Parathyroid adenoma (tissue), 2 donors: ENCODE results near the gene PTTG1IP2.

Source experiments
- H2AFZ ChIP-seq: fragments of 300-600 bp; sonication (generic); one replicate; pipeline ENCODE4 v1.7.0; 2017; ENCODE audit warnings: antibody characterized with exemption, mild to moderate bottlenecking
- H3K27ac ChIP-seq: fragments of 300-600 bp; sonication (generic); one replicate; pipeline ENCODE4 v1.7.0; 2017
- H3K27me3 ChIP-seq: fragments of 300-600 bp; sonication (generic); one replicate; pipeline ENCODE4 v1.7.0; 2017; ENCODE audit warnings: low read length; ENCODE audit not compliant: control insufficient read depth, insufficient read depth
- H3K36me3 ChIP-seq: fragments of 300-600 bp; sonication (generic); one replicate; pipeline ENCODE4 v1.7.0; 2017; ENCODE audit warnings: low read length; ENCODE audit not compliant: control insufficient read depth, insufficient read depth
- H3K4me1 ChIP-seq: fragments of 300-600 bp; sonication (generic); one replicate; pipeline ENCODE4 v1.7.0; 2017; ENCODE audit warnings: control low read depth
- H3K4me2 ChIP-seq: fragments of 300-600 bp; sonication (generic); one replicate; pipeline ENCODE4 v1.7.0; 2017; ENCODE audit warnings: low read length
- H3K4me3 ChIP-seq: fragments of 300-600 bp; sonication (generic); one replicate; pipeline ENCODE4 v1.7.0; 2017; ENCODE audit warnings: low read depth, low read length
- H3K79me2 ChIP-seq: fragments of 300-600 bp; sonication (generic); one replicate; pipeline ENCODE4 v1.7.0; 2017; ENCODE audit warnings: control low read depth
- H3K9ac ChIP-seq: fragments of 300-600 bp; sonication (generic); one replicate; pipeline ENCODE4 v1.7.0; 2017; ENCODE audit warnings: mild to moderate bottlenecking
- H3K9me3 ChIP-seq: fragments of 300-600 bp; sonication (generic); one replicate; pipeline ENCODE4 v1.7.0; 2017; ENCODE audit warnings: low read length; ENCODE audit not compliant: control insufficient read depth
- TF ChIP-seq, protein P1 (sequence below): fragments of 300-600 bp; sonication (generic); IDR thresholded peaks from one replicate; pipeline ENCODE4 v1.7.0; 2017; ENCODE audit warnings: antibody characterized with exemption, mild to moderate bottlenecking
- donor health status: primary hyperparathyroidism.

The PTTG1IP2 gene

GRCh38 chr7:90511776-90512175, 42.3 kb downstream of the PTTG1IP2 start:
- H3K4me3 ChIP-seq = no peak overlapping the region
- H3K4me2 ChIP-seq = no peak overlapping the region
- no peaks in the 10 kb centered on the region for H3K79me2 ChIP-seq
- no peak overlapping the region for H2AFZ ChIP-seq
- no peak overlapping the region for H3K9ac ChIP-seq
- H3K4me1 ChIP-seq = no peaks in the 10 kb centered on the region
- H3K9me3 ChIP-seq = no peaks in the 10 kb centered on the region
- no peaks in the 10 kb centered on the region for H3K36me3 ChIP-seq
- H3K27ac ChIP-seq = no peak overlapping the region
- TF ChIP-seq, protein P1, sequence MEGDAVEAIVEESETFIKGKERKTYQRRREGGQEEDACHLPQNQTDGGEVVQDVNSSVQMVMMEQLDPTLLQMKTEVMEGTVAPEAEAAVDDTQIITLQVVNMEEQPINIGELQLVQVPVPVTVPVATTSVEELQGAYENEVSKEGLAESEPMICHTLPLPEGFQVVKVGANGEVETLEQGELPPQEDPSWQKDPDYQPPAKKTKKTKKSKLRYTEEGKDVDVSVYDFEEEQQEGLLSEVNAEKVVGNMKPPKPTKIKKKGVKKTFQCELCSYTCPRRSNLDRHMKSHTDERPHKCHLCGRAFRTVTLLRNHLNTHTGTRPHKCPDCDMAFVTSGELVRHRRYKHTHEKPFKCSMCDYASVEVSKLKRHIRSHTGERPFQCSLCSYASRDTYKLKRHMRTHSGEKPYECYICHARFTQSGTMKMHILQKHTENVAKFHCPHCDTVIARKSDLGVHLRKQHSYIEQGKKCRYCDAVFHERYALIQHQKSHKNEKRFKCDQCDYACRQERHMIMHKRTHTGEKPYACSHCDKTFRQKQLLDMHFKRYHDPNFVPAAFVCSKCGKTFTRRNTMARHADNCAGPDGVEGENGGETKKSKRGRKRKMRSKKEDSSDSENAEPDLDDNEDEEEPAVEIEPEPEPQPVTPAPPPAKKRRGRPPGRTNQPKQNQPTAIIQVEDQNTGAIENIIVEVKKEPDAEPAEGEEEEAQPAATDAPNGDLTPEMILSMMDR = no peak
- no peaks in the 10 kb centered on the region for H3K27me3 ChIP-seq

DNA sequence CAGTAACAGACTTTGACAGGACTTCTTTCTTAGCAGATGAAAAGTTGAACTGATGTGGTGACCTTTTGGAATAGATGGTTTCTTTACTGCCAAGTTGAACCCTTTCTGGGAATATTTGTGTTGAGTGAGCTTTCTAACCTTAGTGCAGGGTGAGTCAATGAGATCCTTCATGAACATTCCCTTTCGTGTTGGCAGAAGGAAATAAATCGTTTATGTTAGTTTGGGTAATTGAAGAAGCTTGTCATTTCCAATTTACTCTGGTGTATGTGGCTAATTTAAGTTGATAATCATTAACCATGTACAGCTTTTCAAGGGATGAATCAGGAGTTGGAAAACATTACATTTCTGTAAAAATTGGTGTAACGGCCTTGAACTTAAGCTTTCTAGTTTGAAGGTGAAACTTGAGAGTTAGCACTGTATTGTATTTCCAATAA, 43.4 kb downstream of the PTTG1IP2 start:
- H3K9me3 ChIP-seq = no peaks in the 10 kb centered on the region
- no peaks in the 10 kb centered on the region for H3K79me2 ChIP-seq
- H3K4me3 ChIP-seq = no peak overlapping the region
- H3K27ac ChIP-seq = no peak overlapping the region
- no peaks in the 10 kb centered on the region for H3K27me3 ChIP-seq
- TF ChIP-seq, protein P1 = no peak
- H3K36me3 ChIP-seq = no peaks in the 10 kb centered on the region
- H2AFZ ChIP-seq = no peak overlapping the region
- no peak overlapping the region for H3K9ac ChIP-seq
- no peaks in the 10 kb centered on the region for H3K4me1 ChIP-seq
- no peak overlapping the region for H3K4me2 ChIP-seq

DNA sequence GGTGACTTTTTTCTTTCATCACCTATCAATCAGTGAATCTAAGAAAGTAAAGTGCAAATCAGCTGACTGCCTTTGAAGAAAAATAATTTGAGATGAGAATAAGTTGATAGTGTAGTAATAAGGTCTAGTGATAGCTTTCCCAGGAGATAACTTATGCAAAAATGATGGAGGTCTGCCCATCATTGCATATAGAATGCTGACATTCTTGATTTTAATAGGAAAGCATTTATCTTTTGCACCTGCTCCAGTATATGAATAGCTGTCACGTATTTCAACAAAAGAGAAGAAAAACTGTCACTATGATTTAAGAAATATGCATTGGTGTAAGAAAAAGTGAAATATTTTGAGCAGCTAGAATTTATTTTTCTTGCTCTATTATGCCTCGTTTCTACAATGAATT, 46.8 kb downstream of the PTTG1IP2 start:
- H3K36me3 ChIP-seq = no peaks in the 10 kb centered on the region
- H3K9ac ChIP-seq = no peak overlapping the region
- H3K79me2 ChIP-seq = no peaks in the 10 kb centered on the region
- H3K4me3 ChIP-seq = no peak overlapping the region
- H2AFZ ChIP-seq = no peak overlapping the region
- H3K27me3 ChIP-seq = no peaks in the 10 kb centered on the region
- H3K4me2 ChIP-seq = no peak overlapping the region
- H3K27ac ChIP-seq = no peak overlapping the region
- TF ChIP-seq, protein P1 = no peak
- no peaks in the 10 kb centered on the region for H3K4me1 ChIP-seq
- no peaks in the 10 kb centered on the region for H3K9me3 ChIP-seq

DNA sequence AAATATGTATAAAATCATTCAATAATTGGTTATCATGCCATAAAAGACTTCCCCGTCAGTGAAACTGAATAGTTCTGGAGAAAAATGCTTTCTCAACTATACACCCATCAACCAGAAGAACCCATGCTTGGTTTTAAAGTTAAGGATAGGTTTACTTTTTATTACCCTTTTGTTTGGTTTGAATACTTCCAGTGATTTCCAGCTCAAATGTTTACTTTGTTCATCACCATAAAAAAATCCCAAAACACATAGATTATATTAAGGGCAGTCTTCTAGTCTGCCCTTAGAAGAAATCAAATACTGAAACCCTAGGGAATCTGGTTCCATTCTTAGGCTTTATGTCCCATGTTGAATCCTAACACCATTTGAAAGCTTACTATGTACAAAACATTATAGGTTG, 49.2 kb downstream of the PTTG1IP2 start:
- no peak overlapping the region for H3K27ac ChIP-seq
- no peaks in the 10 kb centered on the region for H3K36me3 ChIP-seq
- H3K4me3 ChIP-seq = no peak overlapping the region
- H3K27me3 ChIP-seq = no peaks in the 10 kb centered on the region
- H3K9me3 ChIP-seq = no peaks in the 10 kb centered on the region
- H2AFZ ChIP-seq = no peak overlapping the region
- H3K79me2 ChIP-seq = no peaks in the 10 kb centered on the region
- TF ChIP-seq, protein P1 = no peak
- no peaks in the 10 kb centered on the region for H3K4me1 ChIP-seq
- H3K4me2 ChIP-seq = no peak overlapping the region
- H3K9ac ChIP-seq = no peak overlapping the region

DNA sequence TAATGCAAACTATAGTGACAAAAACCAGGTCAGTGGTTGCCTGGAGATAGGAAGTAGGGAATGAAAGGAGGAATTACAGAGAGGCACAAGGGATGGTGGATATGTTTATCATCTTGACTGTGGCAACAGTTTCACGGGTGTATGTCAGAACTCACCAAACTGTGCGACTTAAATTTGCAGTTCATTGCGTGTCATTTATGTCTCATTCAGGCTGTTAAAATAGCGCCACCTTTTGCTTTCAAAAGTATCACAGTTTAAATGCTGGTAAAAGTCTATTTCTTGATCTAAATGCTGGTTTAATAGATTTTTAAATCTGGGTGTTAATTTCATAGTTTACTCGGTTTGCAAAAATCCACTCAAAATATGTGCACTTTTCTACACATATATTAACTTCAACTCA, 51.0 kb downstream of the PTTG1IP2 start:
- Histone ChIP-seq H3K9ac (no peak overlapping the region), H3K4me3 (no peak overlapping the region), H3K79me2 (no peaks in the 10 kb centered on the region), H3K27ac (no peak overlapping the region), H2AFZ (no peak overlapping the region), H3K4me2 (no peak overlapping the region), H3K4me1 (no peaks in the 10 kb centered on the region), H3K27me3 (no peaks in the 10 kb centered on the region), H3K36me3 (no peaks in the 10 kb centered on the region), H3K9me3 (no peaks in the 10 kb centered on the region)
- TF ChIP-seq, protein P1 = no peak
